Panc1 (cell line): ENCODE data around the gene ETF1. TPM values are rescaled to one million over a fixed set of nuclear protein-coding genes. Genes with fewer than 3 reads are reported as not detected.

Experiments used
- ATAC-seq: fragments of 200-7000 bp; cut with Tn5 transposase; 2 replicates; pipeline ENCODE4 v1.9.1; 2020; ENCODE audit warnings: mild to moderate bottlenecking, moderate library complexity
- BruUV-seq: library from RNA; stranded (reverse); fragments of 400-500 nt; replicated peaks from 2 replicates; lab custom pipeline; 2021; lab: Mats Ljungman, UMichigan
- CTCF ChIA-PET: fragments of 300-600 bp; sonication (Branson Sonifier 250); formaldehyde crosslinking; loops from one replicate; lab custom pipeline; 2022; ENCODE audit warnings: antibody characterized with exemption; lab: Charles Lee
- POLR2A ChIA-PET: fragments of 300-600 bp; sonication (Branson Sonifier 250); formaldehyde crosslinking; loops from one replicate; lab custom pipeline; 2022; ENCODE audit warnings: antibody characterized with exemption; lab: Charles Lee
- DNase-seq: peaks from one replicate; pipeline ENCODE4 v3.0.0-alpha.2; 2010; ENCODE audit warnings: low read depth, low spot score
- H3K27ac ChIP-seq: 2 replicates; pipeline ENCODE4 v1.5.1; 2011; ENCODE audit warnings: mild to moderate bottlenecking, low read length, inconsistent platforms
- H3K27me3 ChIP-seq: fragments of 200-500 bp; sonication (Bioruptor generic); 2 replicates; pipeline ENCODE4 v1.6.0; 2014; ENCODE audit warnings: low read length, inconsistent platforms; ENCODE audit not compliant: control insufficient read depth, insufficient read depth
- H3K36me3 ChIP-seq: fragments of 200-500 bp; sonication (Bioruptor generic); 2 replicates; pipeline ENCODE4 v1.5.1; 2014; ENCODE audit warnings: inconsistent platforms, mild to moderate bottlenecking, low read length, moderate library complexity; ENCODE audit not compliant: control insufficient read depth, insufficient read depth
- H3K4me1 ChIP-seq: 2 replicates; pipeline ENCODE4 v1.5.1; 2011; ENCODE audit warnings: inconsistent platforms, mild to moderate bottlenecking, low read length, moderate library complexity; ENCODE audit not compliant: control insufficient read depth, insufficient read depth
- H3K4me3 ChIP-seq, 2 experiments: 2 replicates each; pipeline ENCODE4 v1.5.1; 2011 to 2012; ENCODE audit warnings: low read depth in 2 of 2, low read length in 2 of 2, mild to moderate bottlenecking in 2 of 2, inconsistent platforms in 1 of 2, moderate library complexity in 1 of 2
- H3K9me3 ChIP-seq: fragments of 200-500 bp; sonication (Bioruptor generic); 2 replicates; pipeline ENCODE4 v1.5.1; 2014; ENCODE audit warnings: low read depth, mild to moderate bottlenecking, inconsistent platforms, low read length, moderate library complexity; ENCODE audit not compliant: control insufficient read depth, insufficient read depth
- CTCF ChIP-seq: fragments of 450-650 bp; IDR thresholded peaks from 2 replicates; pipeline ENCODE4 v1.5.1; 2017; ENCODE audit warnings: mild to moderate bottlenecking
- POLR2AphosphoS5 ChIP-seq: IDR thresholded peaks from 2 replicates; pipeline ENCODE4 v1.6.1; 2012; ENCODE audit warnings: mild to moderate bottlenecking, low read depth, low read length, moderate library complexity
- REST ChIP-seq, 2 experiments: IDR thresholded peaks; 2 replicates each; pipeline ENCODE4 v1.6.1; 2011 to 2012; ENCODE audit warnings: low read depth in 2 of 2, control low read depth in 1 of 2, low read length in 1 of 2, mild to moderate bottlenecking in 1 of 2, moderate library complexity in 1 of 2; ENCODE audit not compliant: insufficient read depth in 1 of 2
- SIN3A ChIP-seq: IDR thresholded peaks from 2 replicates; pipeline ENCODE4 v1.6.1; 2012; ENCODE audit warnings: low read depth, mild to moderate bottlenecking, low read length, moderate library complexity, borderline replicate concordance; ENCODE audit not compliant: insufficient read depth
- TCF7L2 ChIP-seq: IDR thresholded peaks from 2 replicates; pipeline ENCODE4 v1.6.1; 2011; ENCODE audit warnings: mild to moderate bottlenecking, low read depth, low read length, inconsistent platforms
- in situ Hi-C: cut with HindIII; loops from 2 replicates; pipeline ENCODE4 v1.10.0; 2016; ENCODE audit warnings: low sequenced_read_pairs, low pct_unique_long_range_greater_than_20kb
- intact Hi-C: fragments of 100-400 bp; cut with micrococcal nuclease; formaldehyde crosslinking; loops from one replicate; pipeline ENCODE4 v1.10.0; 2022; ENCODE audit not compliant: unreplicated experiment
- total RNA-seq: library from RNA; stranded (reverse); gene quantifications from one replicate; pipeline ENCODE4 v1.2.1, GENCODE V29; 2021; ENCODE audit not compliant: unreplicated experiment

ETF1 gene
- total RNA-seq, 1 experiment from 2014 or later, result 168 TPM

- BruUV-seq, result no TSS peak
- Histone ChIP-seq H3K27ac (no peak overlapping the region), H3K4me1 (peaks cover 12% of the 10 kb centered on the region; the same call in 1 of the 2 replicates), H3K4me3 (no peak overlapping the region), H3K27me3 (no peaks in the 10 kb centered on the region), H3K9me3 (no peaks in the 10 kb centered on the region), H3K36me3 (no peaks in the 10 kb centered on the region; the same call in 1 of the 2 replicates)
- no peak for ATAC-seq
- ChIA-PET POLR2A (no interaction called here), CTCF (no interaction called here)
- TF ChIP-seq TCF7L2, result no peak
- TF ChIP-seq CTCF, result no peak
- TF ChIP-seq POLR2AphosphoS5, result no peak
- TF ChIP-seq SIN3A, result no peak
- no peak for TF ChIP-seq REST (IDR thresholded peaks at IDR 0.05; ENCODE audit: insufficient read depth in 1 of 2, low read depth in 2 of 2, low read length in 1 of 2)
- no peak for DNase-seq
- intact Hi-C loops, result no loop called here
- in situ Hi-C loops, result no loop called here
Measured at GRCh38 chr5:138528744-138529469, 14.1 kb downstream of the ETF1 start.

GRCh38 chr5:138528208-138528607, 14.8 kb downstream of the ETF1 start:
- H3K36me3 ChIP-seq, result no peaks in the 10 kb centered on the region; the same call in 1 of the 2 replicates
- in situ Hi-C loops, result no loop called here
- intact Hi-C loops, result no loop called here

More at GRCh38 chr5:138528208-138528607, 14.8 kb downstream of the ETF1 start:
- peaks cover 12% of the 10 kb centered on the region; the same call in 1 of the 2 replicates for H3K4me1 ChIP-seq
- ChIA-PET POLR2A (interaction anchor here (0.5 kb wide), 1 partner anchor 9 kb away, joined by 4 read pairs; no protein-coding TSS in a partner anchor), CTCF (no interaction called here)
- H3K27ac ChIP-seq, result no peak overlapping the region
- no peaks in the 10 kb centered on the region for H3K9me3 ChIP-seq
- ATAC-seq (no peak), DNase-seq (no peak)
- TF ChIP-seq REST (IDR thresholded peaks at IDR 0.05; ENCODE audit: insufficient read depth in 1 of 2, low read depth in 2 of 2, low read length in 1 of 2) (no peak), SIN3A (no peak), POLR2AphosphoS5 (no peak), TCF7L2 (no peak), CTCF (no peak)
- H3K4me3 ChIP-seq, result no peak overlapping the region
- no peaks in the 10 kb centered on the region for H3K27me3 ChIP-seq
- TSS peak; percentile 23 for BruUV-seq
